ENCODE results near the gene BPTF.
"Not testable (repeated sequence)": the region's sequence is repeated elsewhere in the genome, so short reads cannot be mapped to it uniquely, and the experiment has no call there.

Gene BPTF

GRCh38 chr17:67833946-67834631 is 8.8 kb downstream of the BPTF start:
- no peak for DNase-seq (ENCODE audit: low spot score)

DNA sequence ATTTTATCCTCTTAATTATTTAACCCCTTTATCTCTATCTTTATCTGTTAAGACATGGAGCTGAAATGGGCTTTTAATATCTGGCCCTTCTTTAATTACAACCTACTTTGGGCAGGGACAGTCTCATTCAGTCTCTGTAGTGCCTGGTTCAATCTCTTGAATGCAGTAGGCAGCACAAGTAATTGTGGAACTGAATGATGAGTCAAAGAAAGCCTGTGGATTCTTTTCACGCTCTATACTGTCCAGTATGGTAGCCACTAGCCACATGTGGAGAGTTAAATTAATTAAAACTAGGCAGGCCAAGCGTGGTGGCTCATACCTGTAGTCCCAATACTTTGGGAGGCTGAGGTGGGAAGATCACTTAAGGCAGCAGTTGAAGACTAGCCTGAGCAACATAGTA is 9.3 kb downstream of the BPTF start:
- no peak for DNase-seq (ENCODE audit: low spot score)

GRCh38 chr17:67836205-67836987 is 11.1 kb downstream of the BPTF start:
- no peak for DNase-seq (ENCODE audit: low spot score)

- DNase-seq (ENCODE audit: low spot score) = no peak
These were observed 12.7 kb downstream of the BPTF start for GRCh38 chr17:67837965-67838364.

- DNase-seq (ENCODE audit: low spot score) = no peak
These were observed 13.2 kb downstream of the BPTF start for GRCh38 chr17:67838538-67838937.

GRCh38 chr17:67841992-67842391 is 16.7 kb downstream of the BPTF start:
- no peak for DNase-seq (ENCODE audit: low spot score)

DNA sequence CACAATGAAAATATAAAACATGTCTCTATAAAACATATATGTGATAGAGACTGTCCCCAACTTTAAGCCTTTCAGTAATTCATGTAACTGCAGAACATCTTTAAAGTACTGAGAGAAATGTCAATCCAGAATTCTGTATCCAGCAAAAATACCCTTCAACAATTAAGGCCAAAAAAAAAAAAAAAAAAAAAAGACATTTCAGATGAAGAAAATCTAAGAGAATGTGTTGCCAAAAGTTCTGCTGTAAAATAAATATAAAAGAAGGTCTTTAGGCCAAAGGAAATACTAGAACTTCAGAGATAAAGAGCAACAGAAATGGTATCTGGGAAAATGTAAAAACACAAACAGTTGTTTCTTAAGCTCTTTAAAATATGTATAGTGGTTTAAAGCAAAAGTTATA is 17.3 kb downstream of the BPTF start:
- DNase-seq (ENCODE audit: low spot score) = no peak

DNA sequence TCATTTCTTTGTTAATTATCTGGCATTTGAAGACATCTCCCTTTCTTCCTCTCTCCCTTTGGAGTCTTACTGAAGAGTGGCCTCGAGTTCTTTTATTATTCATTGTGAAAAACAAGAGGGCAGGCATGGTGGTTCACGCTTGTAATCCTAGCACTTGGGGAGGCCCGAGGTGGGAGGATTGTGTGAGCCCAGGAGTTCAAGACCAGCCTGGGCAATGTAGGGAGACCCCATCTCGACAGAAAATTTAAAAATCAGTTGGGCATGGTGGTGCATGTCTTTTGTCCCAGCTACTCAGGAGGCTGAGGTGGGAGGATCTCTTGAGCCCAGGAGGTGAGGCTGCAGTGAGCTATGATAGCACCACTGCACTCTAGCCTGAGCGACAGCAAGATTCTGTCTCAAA is 20.1 kb downstream of the BPTF start:
- DNase-seq (ENCODE audit: low spot score) = no peak

- not testable (repeated sequence) for DNase-seq (ENCODE audit: low spot score)
These were observed 22.9 kb downstream of the BPTF start for GRCh38 chr17:67848189-67848588.

- not testable (repeated sequence) for DNase-seq (ENCODE audit: low spot score)
These were observed 23.5 kb downstream of the BPTF start for GRCh38 chr17:67848846-67849245.

GRCh38 chr17:67850991-67851631 is 25.8 kb downstream of the BPTF start:
- DNase-seq (ENCODE audit: low spot score) = no peak

DNA sequence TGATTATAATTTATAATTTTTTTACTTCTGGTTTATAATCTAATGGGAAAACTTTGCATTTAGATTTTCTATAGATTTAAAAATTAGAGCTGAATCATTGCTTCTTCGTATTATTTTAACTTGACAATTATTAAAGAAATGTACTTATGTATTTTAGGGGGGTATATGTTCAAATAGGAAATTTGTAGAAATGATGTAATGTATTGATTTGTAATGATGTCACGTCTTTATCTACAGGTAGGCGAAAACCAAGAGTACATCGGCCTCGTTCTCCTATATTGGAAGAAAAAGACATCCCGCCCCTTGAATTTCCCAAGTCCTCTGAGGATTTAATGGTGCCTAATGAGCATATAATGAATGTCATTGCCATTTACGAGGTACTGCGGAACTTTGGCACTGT is 28.4 kb downstream of the BPTF start:
- DNase-seq (ENCODE audit: low spot score) = no peak

GRCh38 chr17:67854378-67854777 is 29.1 kb downstream of the BPTF start:
- DNase-seq (ENCODE audit: low spot score) = no peak

DNA sequence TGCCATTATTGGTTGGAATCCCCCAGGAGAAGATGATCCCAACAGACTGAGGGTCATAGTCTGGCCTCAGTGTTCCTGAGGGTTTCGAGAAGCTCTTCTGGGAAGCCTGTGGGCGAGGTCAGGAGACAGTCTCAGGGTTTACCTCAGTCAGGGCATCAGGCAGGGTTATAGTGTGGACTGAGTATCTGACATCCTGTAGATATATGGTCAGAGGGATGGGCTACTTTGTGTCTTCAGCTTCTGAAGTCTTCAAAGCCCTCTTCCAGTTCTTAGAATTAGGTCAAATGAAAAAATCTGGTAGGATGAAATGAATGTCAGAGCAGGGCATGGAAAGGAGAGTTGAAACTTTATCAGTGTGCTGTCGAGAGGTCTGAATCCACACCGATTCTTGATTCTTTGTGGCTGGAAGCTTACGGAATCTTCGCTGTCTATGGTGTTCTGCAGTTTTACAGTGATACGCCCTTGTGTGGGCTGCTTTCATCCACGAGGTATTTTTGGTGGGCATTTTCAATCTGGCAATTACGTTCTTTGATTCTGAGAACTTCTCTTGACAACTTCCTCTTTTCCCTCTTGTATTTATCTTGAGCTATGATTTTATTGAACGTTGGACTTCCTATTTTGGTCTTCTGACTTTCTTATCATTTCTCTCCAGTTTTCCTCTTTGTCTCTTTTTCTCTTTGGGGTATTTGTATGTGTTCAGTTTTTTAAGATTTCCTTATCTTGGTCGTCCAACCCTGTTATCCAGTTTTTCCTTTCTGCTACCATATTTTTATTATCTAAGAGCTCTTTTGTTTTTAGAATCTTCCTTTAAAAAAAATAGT is 30.4 kb downstream of the BPTF start:
- no peak for DNase-seq (ENCODE audit: low spot score)

DNA sequence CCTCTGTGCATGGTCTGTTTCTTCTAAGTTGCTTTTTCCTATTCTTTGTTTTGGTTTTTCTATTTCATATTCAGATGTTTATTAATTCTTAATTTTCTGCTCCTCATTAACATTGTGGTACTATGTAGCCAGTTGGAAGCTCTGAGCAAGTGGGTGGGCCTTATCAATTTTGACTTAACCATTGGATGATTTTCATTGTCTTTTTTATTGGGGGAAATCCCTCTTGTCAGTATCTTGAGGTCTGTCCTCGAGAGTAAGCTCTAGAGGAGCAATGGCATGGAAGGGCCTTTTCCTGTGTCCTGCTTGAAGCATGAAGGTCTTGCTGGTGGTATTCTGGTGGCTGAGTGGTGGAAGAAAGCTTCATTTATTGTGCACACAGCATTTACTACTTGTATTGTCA is 31.1 kb downstream of the BPTF start:
- DNase-seq (ENCODE audit: low spot score) = not testable (repeated sequence)

DNA sequence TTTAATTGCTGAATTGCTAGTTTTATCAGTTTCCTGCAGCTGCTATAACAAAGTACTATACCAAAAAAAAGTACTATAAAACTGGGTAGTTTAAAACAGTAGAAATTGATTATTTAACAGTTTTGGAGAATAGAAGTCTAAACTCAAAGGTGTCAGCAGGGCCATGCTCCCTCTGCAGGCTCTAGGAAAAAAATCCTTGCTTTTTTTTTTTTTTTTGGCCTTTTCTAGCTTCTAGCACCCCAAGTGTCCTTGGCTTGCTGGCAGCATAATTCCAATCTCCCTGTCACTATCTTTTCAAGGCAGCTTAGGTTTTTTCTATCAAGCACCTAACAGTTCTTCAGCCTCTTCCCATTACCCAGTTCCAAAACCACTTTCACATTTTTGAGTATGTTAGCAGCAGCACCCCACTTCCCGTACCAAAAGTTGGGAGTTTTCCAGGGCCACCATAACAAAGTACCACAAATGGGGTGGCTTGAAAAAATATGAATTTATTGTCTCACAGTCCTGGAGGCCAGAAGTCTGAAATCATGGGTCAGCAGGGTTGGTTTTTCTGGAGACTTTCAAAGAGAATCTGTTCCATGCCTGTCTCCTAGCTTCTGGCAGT is 37.4 kb downstream of the BPTF start:
- DNase-seq (ENCODE audit: low spot score) = no peak

DNA sequence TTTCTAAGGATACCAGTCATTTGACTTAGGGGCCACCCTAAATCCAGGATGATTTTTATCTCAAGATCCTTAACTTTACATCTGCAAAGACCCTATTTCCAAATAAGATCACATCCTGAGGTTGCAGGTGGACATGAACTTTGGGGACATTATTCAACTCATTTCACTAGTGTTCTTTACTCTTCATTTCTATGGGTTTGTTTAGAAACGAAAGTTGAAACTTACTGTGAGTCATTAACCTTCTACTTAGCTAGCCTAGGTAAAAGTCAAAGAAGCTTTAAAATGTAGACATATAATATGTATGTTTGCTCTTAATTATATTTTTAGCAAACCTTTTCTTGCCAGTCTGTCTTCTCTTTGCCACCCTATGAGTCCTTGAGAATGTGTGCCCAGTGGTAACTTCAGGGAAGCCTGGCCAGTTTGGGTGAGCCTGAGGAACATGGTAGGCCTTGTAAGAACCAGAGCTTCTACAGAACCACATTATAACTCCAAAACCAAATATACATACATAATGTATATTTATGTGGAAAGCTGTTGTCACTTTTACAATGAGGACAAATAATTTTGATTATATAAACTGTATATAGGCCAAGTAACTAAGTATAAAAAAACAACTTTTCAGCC is 38.4 kb downstream of the BPTF start:
- no peak for DNase-seq (ENCODE audit: low spot score)

GRCh38 chr17:67865438-67865837 is 40.1 kb downstream of the BPTF start:
- no peak for DNase-seq (ENCODE audit: low spot score)

DNA sequence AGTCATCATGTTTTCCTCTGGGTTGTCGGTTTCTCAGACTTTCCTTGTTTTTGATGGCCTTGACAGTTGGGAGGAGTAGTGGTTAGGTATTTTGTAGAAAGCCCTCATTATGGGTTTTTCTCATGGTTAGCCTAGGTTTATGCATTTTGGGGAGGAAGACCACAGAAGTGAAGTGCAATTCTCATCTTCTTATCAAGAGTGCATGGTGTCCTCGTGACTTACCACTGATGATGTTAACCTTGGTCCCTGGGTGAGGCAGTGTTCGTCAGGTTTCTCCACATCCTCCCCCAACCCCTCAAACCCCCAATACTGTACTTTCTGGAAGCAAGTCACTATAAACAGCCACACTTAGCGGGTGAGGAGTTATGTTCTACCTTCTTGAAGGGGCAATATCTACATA is 42.3 kb downstream of the BPTF start:
- DNase-seq (ENCODE audit: low spot score) = no peak

- no peak for DNase-seq (ENCODE audit: low spot score)
These were observed 42.9 kb downstream of the BPTF start for GRCh38 chr17:67868176-67868575.

DNA sequence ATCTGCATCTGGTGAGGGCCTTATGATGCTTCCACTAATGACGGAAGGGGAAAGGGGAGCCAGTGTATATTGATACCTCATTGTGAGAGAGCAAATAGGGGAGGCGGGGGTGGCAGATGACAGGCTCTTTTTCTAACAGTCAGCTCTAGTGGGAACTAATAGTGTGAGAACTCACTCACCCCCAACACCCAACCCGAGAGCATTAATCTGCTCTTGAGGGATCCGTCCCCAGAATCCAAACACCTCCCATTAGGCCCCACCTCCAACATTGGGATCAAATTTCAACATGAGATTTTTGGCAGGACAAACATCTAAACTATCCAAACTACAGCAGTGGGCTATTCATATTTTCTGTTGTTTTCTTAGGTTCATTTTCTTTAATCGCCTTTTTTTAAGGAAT is 54.4 kb downstream of the BPTF start:
- no peak for DNase-seq (ENCODE audit: low spot score)

Data from AG08395 (cell line).